HG02870 (cell line): ENCODE data around the gene KCNMA1.

Experiments used
- ATAC-seq: cut with Tn5 transposase; IDR thresholded peaks from one replicate; pipeline ENCODE4 v1.9.1; 2021; ENCODE audit warnings: mild to moderate bottlenecking, moderate library complexity; ENCODE audit not compliant: unreplicated experiment

Gene KCNMA1

DNA sequence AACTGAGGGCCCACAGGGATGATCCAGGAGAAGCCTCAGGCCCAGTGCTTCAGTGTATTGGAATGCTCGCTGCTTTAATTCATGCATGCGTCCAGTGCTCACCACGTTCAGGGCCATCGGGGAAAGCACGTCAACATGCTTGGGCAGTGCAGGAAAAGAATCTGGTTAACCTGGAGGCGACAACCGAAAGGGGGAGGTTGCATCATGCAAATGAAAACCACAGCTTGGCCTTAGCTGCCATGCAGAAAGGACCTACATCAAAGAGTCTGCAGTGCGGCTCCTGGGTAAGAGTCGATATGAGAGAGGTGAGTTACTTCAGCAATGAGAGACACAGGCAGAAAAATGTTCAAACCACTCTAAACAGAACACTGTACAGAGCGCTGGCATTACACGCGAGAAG, 440.1 kb downstream of the KCNMA1 start:
- peak; percentile 55 for ATAC-seq

DNA sequence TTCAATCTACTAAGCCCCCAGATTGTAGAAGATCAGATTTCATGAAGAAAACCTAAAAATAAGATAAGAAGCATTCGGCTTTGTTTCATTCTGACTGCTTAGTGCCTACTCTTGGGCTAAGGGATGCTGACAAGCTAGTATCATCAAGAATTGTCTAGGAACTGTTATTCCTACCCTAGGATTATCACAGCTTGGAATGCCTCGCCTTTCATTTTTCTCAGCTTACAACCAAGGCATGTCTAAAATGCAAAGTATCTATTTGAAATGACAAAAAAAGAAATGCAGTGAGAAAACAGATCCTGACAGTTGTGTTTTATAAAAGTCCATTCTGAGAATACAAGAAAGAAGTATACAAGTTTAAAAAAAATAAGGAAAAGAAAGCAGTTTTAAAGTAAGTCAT, 441.0 kb downstream of the KCNMA1 start:
- no peak for ATAC-seq

DNA sequence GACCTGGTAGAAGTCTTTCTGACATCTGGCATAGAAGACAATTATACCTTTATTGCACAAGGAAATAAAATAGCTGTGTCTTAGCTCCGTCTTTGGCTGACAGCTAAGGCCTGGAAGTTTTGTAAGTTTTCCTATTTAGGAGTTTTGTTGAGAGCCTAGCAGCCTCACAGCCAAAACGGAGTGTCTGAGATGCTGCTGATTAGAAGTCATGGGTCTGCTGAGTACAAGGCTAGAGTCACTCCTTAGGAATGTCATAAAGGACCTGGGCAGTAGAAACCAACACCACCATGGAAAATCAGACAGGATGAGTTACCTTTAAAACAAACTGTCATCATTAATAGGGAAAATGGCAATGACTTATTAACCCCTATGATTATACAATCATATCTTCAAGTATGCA, 442.5 kb downstream of the KCNMA1 start:
- no peak for ATAC-seq

DNA sequence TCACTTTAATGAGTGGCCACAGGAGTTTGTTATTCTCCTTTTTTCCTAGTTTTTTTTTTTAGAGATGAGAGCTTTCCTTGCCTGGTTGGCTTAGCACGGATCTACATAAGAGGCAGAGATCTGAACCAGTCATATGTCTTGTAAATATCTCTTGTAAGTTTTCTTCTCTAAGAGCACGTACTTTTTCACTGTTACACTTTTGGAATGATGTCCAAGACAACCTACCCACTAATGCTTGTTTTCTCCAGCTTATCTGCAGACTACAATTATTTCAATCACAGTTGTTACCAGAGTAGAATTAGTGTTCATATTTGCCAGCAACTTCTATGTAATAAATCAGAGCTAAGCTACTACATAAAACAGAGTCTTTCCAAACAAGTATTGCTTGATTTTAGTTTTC, 444.6 kb downstream of the KCNMA1 start:
- no peak for ATAC-seq

DNA sequence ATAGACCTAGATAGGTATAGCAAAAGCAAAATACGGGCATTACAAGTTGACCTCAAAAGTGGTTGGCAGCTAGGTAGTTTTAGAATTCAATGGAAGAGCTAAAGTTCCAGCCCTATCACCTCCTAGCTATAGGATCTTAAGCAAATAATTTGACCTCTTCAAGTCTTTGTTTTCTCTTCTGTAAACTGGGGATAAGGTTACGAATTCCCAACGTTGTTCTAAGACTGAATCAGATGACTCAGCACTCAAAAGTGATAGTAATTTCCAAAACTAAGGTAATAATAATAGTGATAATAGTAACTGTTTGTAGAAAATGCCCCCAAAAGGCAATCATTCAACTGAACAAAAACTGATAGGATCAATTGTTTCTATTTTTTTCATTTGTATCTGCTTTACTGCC, 445.2 kb downstream of the KCNMA1 start:
- no peak for ATAC-seq

DNA sequence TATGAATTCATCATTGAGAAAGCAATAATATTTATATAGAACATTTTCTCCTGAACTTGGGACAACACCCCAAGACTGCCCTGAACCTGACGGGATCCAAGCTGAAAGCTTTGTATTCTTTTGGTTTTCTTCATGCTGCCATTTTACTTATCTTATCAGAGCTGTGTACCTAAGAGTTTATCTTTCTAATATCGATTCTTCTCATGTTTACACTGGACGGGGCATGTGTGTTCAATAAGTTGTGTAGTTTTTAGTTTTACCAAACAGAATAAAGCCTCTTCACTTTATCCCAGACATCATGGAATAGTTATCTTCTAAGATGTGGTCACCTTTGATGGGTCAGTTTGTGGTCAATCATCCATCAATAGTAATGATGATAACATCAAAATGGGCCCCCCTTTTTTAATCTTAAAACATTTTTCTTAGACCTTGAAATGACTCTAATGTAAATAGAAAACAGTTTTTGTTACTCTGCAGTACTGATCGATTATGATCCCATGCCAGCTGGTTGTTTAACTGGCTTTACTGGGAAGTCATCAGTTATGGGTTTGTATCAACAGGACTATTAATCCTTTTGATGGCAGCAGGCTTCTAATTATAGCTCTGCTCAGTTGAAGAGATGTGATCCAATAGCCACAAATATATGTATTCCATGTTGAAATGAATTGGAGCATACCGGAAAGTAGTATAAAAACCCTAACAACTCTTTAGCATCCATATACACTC, 446.1 kb downstream of the KCNMA1 start:
- no peak for ATAC-seq

DNA sequence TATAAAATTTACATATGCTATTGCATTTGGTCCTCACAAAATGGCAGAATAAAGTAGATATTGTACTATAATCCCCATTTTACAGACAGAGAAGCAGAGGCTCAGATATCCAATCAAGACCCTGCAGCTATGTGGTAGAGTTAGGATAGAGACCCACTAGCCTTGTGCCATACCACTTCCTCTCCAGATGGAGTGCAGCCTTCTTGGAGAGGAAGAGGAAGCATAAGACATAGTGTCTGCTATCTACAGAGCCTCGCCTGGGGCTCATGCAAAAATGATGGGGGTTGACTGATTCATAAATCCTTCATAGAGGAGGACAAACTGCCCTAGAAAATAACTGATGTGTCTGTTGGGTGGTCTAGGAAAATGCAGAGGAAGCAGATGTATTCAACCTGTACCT, 447.3 kb downstream of the KCNMA1 start:
- no peak for ATAC-seq

DNA sequence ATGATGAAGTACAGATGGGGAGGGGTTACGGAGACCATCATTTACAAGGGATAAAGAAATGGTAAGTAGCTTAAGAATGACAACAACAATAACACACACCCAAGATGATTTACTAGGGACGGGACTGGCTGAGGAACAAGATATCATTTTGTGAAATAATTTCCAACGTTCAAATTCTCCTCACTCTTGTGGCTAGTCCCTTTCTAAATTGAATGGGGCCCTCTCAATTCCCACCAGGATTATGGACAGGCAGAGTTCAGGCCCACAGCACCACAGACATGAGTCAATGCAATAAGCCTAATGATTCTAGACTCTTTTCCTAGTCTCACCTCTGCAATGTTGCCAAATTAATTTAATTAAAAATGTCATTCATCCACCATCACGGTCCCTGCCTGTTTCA, 448.1 kb downstream of the KCNMA1 start:
- no peak for ATAC-seq

DNA sequence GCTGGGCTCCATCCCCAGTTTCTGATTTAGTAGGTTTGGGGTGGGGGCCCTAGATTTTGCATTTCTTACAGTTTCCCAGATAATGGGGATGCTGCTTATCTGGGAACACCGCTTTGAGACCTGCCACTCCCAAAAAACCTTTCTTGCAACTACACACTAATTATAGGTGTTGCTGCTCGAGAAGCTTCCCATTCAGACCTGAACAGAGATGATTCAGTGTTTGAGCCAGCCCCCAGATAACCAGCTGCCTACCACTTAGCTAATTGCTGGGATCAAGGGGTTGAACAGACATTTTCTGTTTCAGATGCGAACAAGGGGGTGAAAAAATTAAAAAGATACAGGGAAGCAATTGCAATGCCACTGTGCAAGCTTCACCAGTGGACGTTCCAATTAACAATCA, 448.5 kb downstream of the KCNMA1 start:
- no peak for ATAC-seq

DNA sequence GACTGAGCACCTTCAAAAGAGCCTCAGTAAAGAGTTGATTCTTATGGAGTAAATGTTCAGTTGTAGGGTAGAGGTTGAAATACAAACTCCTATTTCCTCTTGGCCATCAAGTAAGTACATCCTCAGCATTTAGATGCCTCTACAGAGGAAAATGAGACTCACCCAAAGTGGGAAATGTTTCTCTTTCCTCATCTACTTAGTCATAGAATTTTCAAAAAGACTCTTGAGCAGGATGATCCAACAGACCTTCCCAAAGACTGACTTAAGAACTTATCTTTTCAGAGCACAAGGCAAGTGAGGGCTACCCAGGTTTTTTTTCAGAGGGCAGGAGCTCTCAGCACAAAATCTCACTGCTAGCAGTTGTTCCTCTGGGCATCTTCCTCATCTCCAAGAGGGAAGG, 449.1 kb downstream of the KCNMA1 start:
- no peak for ATAC-seq

DNA sequence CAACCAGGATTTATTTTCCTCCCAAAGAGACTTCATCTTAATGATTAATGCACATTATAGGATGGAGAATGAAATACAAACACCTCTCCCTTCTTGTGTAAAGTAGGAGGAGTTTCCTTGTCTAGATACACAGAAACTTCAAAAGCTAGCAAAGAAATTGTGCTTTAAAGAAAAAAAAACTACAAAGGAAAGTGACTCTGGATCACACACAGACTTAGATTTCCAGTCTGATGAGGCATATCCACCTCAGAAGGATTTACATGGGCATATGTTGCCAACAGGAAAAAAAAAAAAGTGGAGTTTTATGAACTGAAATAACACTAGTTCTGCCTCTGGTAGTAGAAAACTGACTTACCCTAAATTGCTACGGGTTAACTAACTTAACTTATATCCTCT, 449.6 kb downstream of the KCNMA1 start:
- ATAC-seq: no peak

DNA sequence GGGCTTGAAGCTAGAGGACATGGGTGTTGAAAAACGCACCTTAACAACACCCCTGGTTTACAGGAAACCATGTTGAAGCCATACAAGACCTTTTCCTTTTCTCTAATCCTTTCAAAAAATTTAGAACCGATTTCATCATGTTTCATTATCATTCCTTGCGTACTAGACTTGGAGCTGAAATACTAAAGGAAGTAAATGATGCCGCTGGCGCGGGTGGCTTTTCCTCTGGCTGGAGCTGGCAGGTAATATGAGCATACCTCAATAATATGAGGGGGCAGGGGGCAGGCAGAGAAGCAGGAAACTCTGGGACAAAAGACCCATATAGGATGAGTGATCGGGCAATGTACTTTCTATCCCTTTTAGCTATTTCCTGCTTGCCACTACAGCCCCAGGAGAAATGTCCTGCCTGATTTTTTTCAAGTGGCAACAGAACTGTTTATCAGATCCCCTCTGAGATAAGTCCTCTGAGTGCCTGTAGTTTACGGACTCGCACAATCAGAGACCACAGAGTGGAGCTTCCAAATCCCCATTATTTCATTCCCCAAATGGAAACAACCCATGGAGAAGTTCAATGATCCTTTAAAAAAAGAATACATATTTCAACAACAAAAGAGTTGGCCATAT, 450.1 kb downstream of the KCNMA1 start:
- no peak for ATAC-seq

DNA sequence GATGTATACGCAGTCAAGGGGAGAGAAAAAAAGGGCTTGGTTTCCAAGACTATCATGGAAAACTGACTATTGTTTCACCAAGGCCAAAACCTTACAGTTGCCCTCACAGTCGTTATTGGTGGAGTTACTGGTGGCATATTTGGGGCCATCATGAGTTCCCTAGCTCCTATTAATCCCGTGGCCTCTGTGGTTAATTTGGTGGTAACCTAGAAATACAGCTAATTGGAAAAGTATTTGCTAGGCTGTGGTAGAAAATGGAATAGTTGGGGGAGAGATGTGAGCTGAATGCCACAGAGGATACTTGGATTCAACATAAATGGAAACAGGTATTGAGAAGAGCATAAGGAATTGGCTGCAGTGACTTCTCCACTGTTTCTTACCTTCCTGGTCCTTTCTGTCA, 450.7 kb downstream of the KCNMA1 start:
- ATAC-seq: no peak

DNA sequence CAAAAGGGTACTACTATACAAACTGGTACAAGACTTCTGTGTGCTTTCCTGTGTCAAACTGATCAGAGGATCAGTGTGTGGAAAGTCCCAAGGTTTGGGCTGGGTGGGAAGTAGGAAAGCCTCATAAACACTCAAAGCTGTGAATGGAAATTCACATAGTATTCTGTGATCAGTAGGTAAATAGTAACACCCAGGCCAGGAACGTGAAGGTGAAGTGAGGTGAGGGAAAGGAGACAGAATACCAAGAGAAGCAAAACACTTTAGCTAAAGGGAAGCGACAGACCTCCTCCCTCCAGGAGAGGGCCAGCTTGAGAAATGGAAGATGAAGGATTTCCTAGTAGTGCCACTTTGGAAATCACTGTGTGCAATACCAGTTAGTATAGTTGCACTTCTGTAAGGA, 451.9 kb downstream of the KCNMA1 start:
- ATAC-seq: no peak

DNA sequence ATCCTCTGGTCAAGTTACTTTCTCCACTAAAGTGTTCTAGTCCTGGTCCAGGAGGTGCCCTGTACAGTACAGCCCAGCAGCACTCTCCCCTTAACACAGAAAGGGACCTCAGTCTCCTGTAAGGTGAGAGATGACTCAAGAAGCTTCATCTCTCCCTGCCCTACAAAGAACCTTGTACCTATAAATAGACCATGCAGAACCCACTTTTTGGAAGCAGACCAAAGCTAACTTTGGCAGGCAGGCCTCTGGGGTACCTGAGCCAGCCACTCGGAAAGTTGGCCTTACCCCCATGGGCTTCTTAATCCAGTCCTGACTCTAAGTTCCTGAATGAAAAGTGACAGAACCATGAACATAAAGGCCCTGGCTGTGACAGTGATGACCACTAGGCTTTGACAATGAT, 454.8 kb downstream of the KCNMA1 start:
- ATAC-seq: no peak

DNA sequence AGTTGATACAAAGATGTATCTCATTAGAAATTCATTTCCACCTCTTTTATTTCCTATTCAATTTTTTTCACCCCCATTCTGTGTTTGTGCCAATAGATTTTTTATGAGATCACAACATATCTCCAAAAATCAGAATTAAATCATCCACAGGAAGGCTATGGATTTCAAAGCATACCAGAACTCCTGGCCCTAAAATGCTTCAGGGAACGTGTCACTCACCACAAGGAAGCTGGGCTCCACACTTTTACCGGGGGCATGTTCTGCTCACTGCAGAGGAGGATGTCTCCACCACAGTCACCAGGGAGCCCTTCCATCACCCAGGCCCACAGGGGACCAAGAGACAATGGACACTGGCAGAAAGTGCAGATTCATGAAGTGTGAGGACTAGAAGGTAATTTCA, 456.8 kb downstream of the KCNMA1 start:
- ATAC-seq: no peak

DNA sequence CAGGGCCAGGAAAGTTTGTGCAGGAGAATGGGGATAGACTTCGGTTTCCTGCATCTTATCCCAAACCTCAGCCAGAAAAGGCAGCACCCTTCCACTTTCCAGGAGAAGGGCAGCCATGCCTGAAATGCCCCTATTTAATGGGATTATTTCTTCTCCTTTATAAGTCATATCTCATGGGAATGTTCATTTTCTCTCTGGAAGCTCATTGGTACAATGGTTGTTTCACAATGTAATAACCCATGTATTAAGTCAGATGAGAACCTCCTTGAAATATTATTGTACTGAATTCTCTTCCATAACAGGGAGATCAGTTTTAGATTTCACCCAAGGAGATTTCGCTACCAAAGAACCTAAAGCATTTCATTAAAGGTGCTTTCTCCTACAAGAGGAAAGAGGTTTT, 457.5 kb downstream of the KCNMA1 start:
- no peak for ATAC-seq

DNA sequence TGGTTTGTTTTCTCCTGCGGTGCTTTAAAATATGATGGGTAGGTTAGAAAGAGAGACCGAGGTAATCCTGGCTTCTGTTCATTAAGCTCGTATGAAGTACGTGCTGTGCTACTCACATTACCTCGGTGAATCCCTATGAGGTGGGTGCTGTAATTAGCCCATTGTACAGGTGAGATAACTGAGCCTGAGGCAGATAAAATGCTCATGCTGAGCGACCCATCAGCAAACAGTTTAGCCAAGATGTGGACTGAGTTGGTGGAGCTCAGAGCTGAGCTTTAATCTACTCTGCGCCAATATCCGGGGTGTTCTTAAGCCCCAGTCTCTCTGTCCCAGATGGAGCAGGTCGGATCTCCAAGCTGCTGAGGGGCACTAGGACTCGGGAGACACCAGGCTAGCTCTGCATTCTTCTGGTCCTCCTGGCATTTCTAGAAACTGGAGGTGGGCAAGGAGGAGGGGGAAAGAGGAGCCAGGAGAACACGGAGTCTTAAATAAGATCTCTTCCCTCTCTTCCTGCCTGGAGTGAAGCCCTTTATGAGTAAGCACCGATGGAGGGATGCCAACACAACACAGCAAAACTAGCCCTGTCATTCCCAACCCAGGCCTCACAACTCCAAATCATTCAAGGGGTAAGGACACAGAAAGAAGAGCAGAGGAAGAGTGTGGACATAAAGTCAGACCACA, 458.5 kb downstream of the KCNMA1 start:
- ATAC-seq: no peak

DNA sequence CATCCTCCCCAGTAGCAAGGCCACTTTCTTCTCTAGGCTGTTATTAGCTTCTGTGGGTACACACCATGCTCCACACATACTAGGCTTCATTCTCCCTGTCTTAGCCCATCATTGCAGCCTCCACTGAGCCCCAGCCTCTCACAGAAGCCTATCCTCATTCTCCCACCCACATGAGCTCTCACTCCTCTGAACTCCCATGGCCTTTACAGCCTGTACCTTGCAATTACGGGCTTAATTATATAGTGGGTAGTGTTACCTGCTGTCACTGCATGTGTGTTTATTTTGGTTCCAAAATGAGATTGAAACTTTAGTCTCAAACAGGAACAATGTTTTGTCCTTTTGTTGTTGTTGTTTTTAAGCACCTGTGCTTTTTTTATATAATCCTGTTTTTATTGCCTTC, 460.0 kb downstream of the KCNMA1 start:
- ATAC-seq: no peak

DNA sequence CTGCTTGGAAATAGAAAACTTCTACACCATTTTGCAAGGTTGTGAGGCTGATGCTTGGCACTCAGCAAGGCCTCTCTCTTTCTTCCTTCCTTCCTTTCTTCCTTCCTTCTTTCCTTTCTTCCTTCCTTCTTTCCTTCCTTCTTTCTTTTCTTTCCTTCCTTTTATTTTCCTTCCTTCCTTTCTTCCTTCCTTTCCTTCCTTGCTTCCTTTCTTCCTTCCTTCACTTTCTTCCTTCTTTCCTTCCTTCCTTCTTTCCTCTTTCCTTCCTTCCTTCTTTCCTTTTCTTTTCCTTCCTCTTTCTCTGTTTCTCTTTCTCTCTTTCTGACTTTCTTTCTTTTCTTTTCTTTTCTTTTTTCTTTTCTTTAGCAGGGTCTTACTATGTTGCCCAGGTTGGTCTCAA, 460.4 kb downstream of the KCNMA1 start:
- ATAC-seq: no peak

DNA sequence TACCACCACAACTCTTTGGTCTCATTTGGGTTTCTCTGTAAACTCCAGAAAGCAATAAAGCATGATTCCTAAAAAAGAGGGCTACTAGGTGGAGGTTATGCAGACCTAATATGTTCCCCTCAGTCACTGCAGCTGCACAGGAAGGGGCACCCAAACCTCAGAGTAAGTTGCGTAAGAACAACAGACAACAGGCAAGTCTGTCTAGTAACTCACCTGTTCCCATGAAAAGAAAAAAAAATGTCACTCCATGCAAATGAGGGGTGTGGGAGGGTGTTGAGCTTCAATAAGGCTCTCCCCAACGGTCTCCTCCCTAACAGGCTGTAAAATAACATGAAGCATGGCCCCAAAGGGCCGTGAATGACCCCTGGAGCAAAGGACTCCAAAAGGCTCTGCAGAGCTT, 461.4 kb downstream of the KCNMA1 start:
- ATAC-seq: no peak

DNA sequence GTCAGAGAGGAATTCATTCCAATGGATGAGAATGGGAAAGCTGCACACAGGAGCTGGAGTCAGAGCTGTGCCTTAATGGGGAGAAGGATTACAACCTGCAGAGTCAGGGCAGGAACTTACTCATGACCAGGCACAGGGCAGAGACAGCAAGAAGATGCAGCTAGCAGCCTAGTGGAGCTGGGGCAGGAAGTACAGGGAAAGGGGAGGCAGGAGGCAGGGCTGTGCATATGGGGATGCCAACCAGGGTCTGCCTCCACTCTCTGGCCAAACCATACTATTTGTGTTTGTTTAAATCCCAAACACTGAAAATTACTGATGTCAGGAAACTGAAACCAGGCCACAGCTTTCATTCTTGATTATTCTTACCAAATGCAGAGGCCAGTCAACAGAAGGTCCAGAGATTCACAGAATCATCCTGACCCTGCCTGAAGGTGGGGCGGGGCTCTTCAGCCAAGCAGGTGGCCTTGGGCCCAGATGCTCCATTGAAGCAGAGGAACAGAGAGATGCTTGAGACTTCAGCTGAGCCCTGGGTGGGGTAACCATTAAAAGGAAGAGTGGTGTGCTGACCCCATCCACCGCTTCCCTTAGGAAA, 461.9 kb downstream of the KCNMA1 start:
- ATAC-seq: no peak
